ENCODE measurements around the gene HOXB5. TPM values are rescaled to one million over a fixed set of nuclear protein-coding genes. Genes with fewer than 3 reads are reported as not detected.

The HOXB5 gene
- total RNA-seq, 2 donors from 2014 or later: 0.70 TPM; not detected in 1

DNA sequence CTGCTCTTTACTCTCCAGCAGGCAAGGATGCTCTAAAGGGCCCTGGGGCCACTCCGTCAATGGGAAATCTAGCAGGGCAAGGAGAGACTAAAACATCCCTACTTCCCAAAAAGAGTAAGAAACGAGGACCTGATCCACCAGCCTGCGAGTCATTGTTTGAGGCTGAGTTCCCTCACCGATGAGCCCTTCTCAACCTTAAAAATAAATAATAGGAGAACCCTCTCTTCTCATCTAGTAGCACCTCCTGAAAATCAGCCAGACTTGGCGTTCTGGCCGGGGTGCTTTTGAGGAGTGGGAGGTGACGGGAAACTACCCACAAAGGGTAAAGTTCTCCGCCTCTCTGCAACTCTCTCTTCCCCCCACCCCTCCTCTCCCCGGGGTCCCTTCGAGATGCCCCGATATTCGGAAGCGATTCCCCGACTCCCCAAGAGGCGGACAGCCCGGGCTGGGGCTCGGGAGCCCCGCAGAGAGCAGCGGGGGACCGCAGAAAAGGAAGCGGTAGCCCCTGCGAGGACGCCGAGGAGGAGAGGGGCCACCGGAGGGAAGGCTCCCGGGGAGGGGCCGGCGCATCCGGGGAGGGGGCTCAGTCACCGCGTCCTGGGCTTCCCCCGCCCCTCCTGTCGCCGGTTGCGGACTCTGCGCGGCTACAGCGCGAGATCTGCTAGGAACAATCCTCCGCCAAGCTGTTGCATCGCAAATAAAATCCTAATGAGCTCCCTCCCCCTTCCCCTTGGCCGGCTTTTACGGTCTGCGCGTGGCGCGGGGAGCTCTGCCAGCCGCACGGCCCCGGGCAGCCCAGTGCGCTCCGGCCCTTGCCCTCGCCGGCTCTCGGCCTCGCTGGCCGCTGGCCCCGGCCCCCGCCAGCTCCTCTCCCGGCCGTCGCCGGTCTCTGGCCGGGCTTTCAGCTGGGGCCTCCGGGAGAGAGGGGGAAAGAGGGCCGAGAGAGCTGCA is 31.2 kb upstream of the HOXB5 start:
- no peak for DNase-seq (ENCODE audit: low spot score)
- peaks cover 15 to 20% of the 10 kb centered on the region in 2 donors for H3K4me1 Mint-ChIP-seq (ENCODE audit: low read depth in 2 of 2)
- H3K27me3 Mint-ChIP-seq: peaks cover 64 to 84% of the 10 kb centered on the region in 2 donors
- H3K9me3 Mint-ChIP-seq: no peaks in the 10 kb centered on the region
- peak in 1 of 2 donors; percentile 25 for ATAC-seq
- no peak overlapping the region for H3K27ac Mint-ChIP-seq
- peak overlapping the region; percentile 94 for H3K4me3 Mint-ChIP-seq
- H3K36me3 Mint-ChIP-seq: no peaks in the 10 kb centered on the region

GRCh38 chr17:48624118-48624517 is 30.5 kb upstream of the HOXB5 start:
- H3K27me3 Mint-ChIP-seq: peaks cover 62 to 84% of the 10 kb centered on the region in 2 donors

GRCh38 chr17:48623583-48623982 is 30.0 kb upstream of the HOXB5 start:
- ATAC-seq (no peak), DNase-seq (ENCODE audit: low spot score) (no peak)
- peaks cover 58 to 84% of the 10 kb centered on the region in 2 donors for H3K27me3 Mint-ChIP-seq
- H3K4me1 Mint-ChIP-seq (ENCODE audit: low read depth in 2 of 2): peaks cover 16 to 28% of the 10 kb centered on the region in 2 donors
- no peaks in the 10 kb centered on the region for H3K9me3 Mint-ChIP-seq
- H3K36me3 Mint-ChIP-seq: no peaks in the 10 kb centered on the region
- H3K4me3 Mint-ChIP-seq: no peak overlapping the region
- no peak overlapping the region for H3K27ac Mint-ChIP-seq

More at GRCh38 chr17:48624118-48624517, 30.5 kb upstream of the HOXB5 start:
- Mint-ChIP-seq H3K27ac (no peak overlapping the region), H3K4me3 (peak overlapping the region; percentile 34), H3K4me1 (ENCODE audit: low read depth in 2 of 2) (peaks cover 15 to 26% of the 10 kb centered on the region in 2 donors), H3K36me3 (no peaks in the 10 kb centered on the region), H3K9me3 (no peaks in the 10 kb centered on the region)
- no peak for DNase-seq (ENCODE audit: low spot score)
- ATAC-seq: no peak

GRCh38 chr17:48622857-48623256 is 29.3 kb upstream of the HOXB5 start:
- Mint-ChIP-seq H3K9me3 (no peaks in the 10 kb centered on the region), H3K4me3 (no peak overlapping the region), H3K27ac (no peak overlapping the region), H3K4me1 (ENCODE audit: low read depth in 2 of 2) (peaks cover 21 to 29% of the 10 kb centered on the region in 2 donors), H3K36me3 (no peaks in the 10 kb centered on the region), H3K27me3 (peaks cover 59 to 84% of the 10 kb centered on the region in 2 donors)
- no peak for DNase-seq (ENCODE audit: low spot score)
- no peak for ATAC-seq

DNA sequence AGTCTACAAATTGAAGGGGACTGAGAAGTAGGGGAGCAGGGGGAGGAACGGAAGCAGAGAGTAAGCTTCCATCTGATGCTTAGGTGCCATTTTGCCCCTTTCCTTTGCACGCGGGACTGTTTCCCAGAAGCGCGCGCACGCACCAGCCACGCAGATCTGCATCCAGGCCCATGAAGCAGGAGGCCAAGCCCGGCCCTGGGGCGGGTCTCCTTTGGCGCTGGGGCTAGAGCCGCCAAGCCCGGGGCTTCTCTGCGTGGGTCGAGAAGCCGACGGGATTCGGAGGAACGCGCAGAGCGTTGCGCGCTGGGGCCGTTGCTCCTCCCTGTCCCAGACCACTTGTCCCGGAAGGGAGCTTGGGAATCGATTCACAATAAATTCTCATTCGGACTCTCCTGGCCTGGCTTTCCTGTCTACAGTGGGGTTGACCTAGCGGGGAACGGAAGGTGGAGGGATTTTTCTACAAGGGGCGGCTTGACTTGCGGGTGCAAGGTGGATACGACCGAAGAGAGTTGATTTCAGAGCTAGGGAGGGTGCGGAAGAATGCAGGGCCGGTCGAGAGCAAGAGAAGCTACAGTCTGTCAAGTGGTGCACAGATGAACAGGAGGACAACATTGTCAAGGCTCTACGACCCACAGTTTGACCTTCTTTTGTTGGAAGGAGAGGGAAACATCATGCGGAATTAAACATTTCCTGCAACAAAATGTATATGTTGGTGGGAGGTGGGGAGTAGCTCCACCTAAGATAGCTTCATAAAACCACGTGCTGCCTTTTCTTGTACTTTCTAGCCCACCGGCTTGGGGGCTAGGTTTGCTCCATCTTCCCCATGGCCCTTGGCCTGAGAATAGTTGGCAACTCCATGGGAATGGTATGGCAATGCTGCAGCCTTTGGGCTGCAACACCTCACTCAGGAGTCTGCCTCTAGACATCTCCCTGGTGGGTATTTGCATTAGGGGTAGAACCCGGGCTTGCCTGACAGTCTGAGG is 28.1 kb upstream of the HOXB5 start:
- ATAC-seq (no peak), DNase-seq (ENCODE audit: low spot score) (no peak)
- H3K27me3 Mint-ChIP-seq: peaks cover 62 to 89% of the 10 kb centered on the region in 2 donors
- H3K27ac Mint-ChIP-seq: no peak overlapping the region
- no peaks in the 10 kb centered on the region for H3K36me3 Mint-ChIP-seq
- H3K4me3 Mint-ChIP-seq: no peak overlapping the region
- no peaks in the 10 kb centered on the region for H3K9me3 Mint-ChIP-seq
- peaks cover 27 to 32% of the 10 kb centered on the region in 2 donors for H3K4me1 Mint-ChIP-seq (ENCODE audit: low read depth in 2 of 2)

- no peaks in the 10 kb centered on the region for H3K36me3 Mint-ChIP-seq
- ATAC-seq: no peak
- DNase-seq (ENCODE audit: low spot score): no peak
- H3K27me3 Mint-ChIP-seq: peaks cover 63 to 87% of the 10 kb centered on the region in 2 donors
- no peak overlapping the region for H3K27ac Mint-ChIP-seq
- peaks cover 21 to 24% of the 10 kb centered on the region in 2 donors for H3K4me1 Mint-ChIP-seq (ENCODE audit: low read depth in 2 of 2)
- H3K9me3 Mint-ChIP-seq: no peaks in the 10 kb centered on the region
- peak overlapping the region; percentile 47 for H3K4me3 Mint-ChIP-seq
Measured at GRCh38 chr17:48620461-48621139, 27.0 kb upstream of the HOXB5 start.

DNA sequence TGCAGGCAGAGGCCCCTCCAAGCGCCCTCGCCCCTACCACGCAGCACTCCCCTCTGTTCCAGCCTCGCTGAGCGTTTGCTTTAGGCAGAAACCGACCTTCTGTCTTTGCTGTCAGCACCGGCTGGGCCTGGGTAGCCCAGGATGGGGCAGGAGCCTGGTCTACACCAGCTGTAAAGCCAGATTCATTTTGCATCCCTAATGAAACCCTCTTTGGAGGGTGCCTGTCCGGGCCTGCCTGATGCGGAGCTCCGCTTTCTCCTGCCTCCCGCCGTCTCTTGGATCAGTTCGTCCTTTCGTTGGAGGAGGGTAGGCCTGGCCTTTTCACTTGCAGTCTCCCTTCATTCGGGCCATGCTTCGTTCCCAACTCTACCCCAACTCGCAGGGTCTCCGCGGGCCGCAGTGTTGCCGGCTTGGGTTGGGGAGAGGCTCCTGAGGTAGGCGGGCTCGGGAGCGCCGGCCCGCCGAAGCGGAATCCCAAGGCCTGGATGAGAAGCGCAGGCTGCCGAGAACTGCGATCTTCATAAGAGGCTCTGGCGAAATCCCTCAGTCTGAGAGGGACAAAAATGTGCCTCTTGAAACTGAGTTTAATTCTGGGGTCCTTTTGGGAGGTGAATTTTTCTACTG is 26.4 kb upstream of the HOXB5 start:
- peaks cover 67 to 90% of the 10 kb centered on the region in 2 donors for H3K27me3 Mint-ChIP-seq
- no peaks in the 10 kb centered on the region for H3K9me3 Mint-ChIP-seq
- ATAC-seq (no peak), DNase-seq (ENCODE audit: low spot score) (no peak)
- peaks cover 20 to 25% of the 10 kb centered on the region in 2 donors for H3K4me1 Mint-ChIP-seq (ENCODE audit: low read depth in 2 of 2)
- no peaks in the 10 kb centered on the region for H3K36me3 Mint-ChIP-seq
- H3K27ac Mint-ChIP-seq: no peak overlapping the region
- peak overlapping the region; percentile 55 for H3K4me3 Mint-ChIP-seq

GRCh38 chr17:48618256-48618896 is 24.8 kb upstream of the HOXB5 start:
- Mint-ChIP-seq H3K9me3 (no peaks in the 10 kb centered on the region), H3K36me3 (no peaks in the 10 kb centered on the region), H3K27me3 (peaks cover 67 to 93% of the 10 kb centered on the region in 2 donors), H3K4me1 (ENCODE audit: low read depth in 2 of 2) (peaks cover 30 to 38% of the 10 kb centered on the region in 2 donors), H3K4me3 (peak overlapping the region; percentile 65), H3K27ac (peak overlapping the region; percentile 33 to 57)
- DNase-seq (ENCODE audit: low spot score) (peak; percentile 85), ATAC-seq (peak; percentile 82 to 83)

DNA sequence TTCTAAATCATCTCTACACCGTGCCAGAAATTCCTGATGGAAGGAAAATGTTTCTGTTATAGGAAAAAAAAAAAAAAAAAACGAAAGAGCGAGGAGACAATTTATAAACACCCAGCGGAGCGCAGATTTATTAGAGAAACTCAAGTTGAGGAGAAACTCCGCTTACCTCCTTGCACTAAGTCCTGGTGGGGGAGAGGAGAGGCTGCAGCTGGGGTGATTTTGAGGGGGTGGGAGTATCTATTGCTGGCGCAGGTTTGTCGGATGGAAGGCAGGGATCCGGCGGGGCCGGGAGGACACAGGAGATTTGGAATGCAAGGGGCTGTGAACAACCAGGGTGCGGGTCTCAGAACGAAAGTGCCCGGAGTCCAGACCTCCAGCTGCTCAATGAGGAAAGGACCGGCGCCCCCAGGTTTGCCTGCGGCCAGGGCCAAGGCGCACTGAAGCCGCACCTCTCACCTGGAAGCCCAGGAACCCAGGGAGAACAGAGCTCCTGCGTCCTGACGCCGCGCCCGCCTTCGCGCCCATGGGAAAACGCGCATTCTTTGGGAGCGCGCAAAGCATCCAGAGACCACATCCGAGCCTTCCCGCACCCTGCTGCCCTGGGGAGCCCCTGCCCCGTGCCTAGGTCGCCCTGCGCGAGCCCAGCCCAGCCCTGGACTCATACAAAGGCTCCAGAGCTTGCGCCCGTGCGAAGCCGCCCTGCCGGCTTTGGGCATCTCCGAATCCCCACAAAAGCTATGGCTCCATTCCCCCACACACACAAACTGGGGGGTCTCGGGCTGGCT is 24.1 kb upstream of the HOXB5 start:
- Mint-ChIP-seq H3K36me3 (no peaks in the 10 kb centered on the region), H3K27ac (no peak overlapping the region), H3K27me3 (peaks cover 62 to 89% of the 10 kb centered on the region in 2 donors), H3K4me1 (ENCODE audit: low read depth in 2 of 2) (peaks cover 34 to 44% of the 10 kb centered on the region in 2 donors), H3K9me3 (no peaks in the 10 kb centered on the region), H3K4me3 (peak overlapping the region; percentile 23)
- ATAC-seq (no peak), DNase-seq (ENCODE audit: low spot score) (no peak)

DNA sequence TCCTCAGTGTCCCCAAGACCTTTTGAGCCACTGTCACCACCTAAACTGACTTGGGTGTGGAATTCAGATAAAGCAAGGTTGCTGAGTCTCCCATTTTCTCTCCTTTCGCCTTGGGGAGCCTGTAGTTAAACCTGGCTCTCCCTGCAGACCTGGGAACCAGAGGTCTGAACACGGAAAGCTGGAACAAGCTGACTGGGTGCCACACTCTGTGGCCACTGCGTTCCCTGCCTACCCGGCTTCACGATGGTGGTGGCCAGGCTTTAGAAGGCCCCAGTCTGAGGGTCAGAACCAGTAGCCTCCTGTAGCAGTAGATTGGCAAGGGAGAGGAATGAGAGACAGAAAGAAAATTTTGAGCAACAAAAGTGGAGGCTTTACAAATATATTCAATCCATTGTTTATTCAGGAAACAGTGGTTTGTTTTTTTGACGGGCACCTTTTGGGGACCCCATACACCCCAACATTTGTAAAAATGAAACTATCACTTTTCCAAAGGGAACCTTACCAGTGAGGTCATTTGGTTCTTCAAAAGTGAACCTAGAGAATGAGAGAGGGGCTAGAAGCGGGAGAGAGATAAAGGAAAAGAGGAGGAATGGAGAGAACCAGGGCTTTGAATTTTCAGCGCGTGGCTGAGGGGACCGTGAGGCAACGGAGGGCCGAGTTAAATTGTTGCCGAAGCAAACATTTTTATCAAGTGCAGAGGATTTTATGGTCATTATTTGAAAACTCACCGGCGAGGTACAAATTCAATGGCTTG is 23.3 kb upstream of the HOXB5 start:
- Mint-ChIP-seq H3K9me3 (no peaks in the 10 kb centered on the region), H3K4me3 (peak overlapping the region; percentile 23), H3K36me3 (no peaks in the 10 kb centered on the region), H3K27ac (peak overlapping the region; percentile 10 to 29), H3K27me3 (peaks cover 61 to 81% of the 10 kb centered on the region in 2 donors), H3K4me1 (ENCODE audit: low read depth in 2 of 2) (peaks cover 39 to 49% of the 10 kb centered on the region in 2 donors)
- no peak for ATAC-seq
- no peak for DNase-seq (ENCODE audit: low spot score)

GRCh38 chr17:48615963-48616716 is 22.6 kb upstream of the HOXB5 start:
- ATAC-seq: no peak
- peak overlapping the region; percentile 23 for H3K4me3 Mint-ChIP-seq
- DNase-seq (ENCODE audit: low spot score): no peak
- no peaks in the 10 kb centered on the region for H3K9me3 Mint-ChIP-seq
- peak overlapping the region in 1 of 2 donors; percentile 29 for H3K27ac Mint-ChIP-seq
- peaks cover 45 to 57% of the 10 kb centered on the region in 2 donors for H3K4me1 Mint-ChIP-seq (ENCODE audit: low read depth in 2 of 2)
- H3K27me3 Mint-ChIP-seq: peaks cover 56 to 74% of the 10 kb centered on the region in 2 donors
- H3K36me3 Mint-ChIP-seq: no peaks in the 10 kb centered on the region

All from natural killer cell treated with Interleukin-12 subunit alpha and Interleukin-12 subunit beta and Interleukin-15 and Interleukin-18, amount 100 ng/mL, for 72 hours (primary cell).